IPS-NIHi7 (cell line): ENCODE measurements around the gene FOLR2.
"Not testable (repeated sequence)": the region's sequence is repeated elsewhere in the genome, so short reads cannot be mapped to it uniquely, and the experiment has no call there.

Experiments
- DNase-seq: peaks from one replicate; pipeline ENCODE4 v3.0.0; 2012; ENCODE audit warnings: mixed read lengths; ENCODE audit errors: extremely low spot score

FOLR2 gene

GRCh38 chr11:72240461-72241290 lies 24.1 kb downstream of the FOLR2 start:
- DNase-seq = no peak

GRCh38 chr11:72241291-72241781 lies 24.7 kb downstream of the FOLR2 start:
- no peak for DNase-seq

GRCh38 chr11:72242141-72242540 lies 25.5 kb downstream of the FOLR2 start:
- DNase-seq = no peak

GRCh38 chr11:72243173-72244059 lies 26.8 kb downstream of the FOLR2 start:
- no peak for DNase-seq

- no peak for DNase-seq
Observed at GRCh38 chr11:72244060-72244360, 27.4 kb downstream of the FOLR2 start, which contains the start of gene PHOX2A. TSS of gene PHOX2A (minus strand) at chr11:72244176. CDS start at chr11:72244004, 172 bp downstream.

- DNase-seq = peak; percentile 77
Observed at GRCh38 chr11:72244361-72245262, 28.0 kb downstream of the FOLR2 start.

- no peak for DNase-seq
Observed at GRCh38 chr11:72245263-72245816, 28.7 kb downstream of the FOLR2 start.

- no peak for DNase-seq
Observed at GRCh38 chr11:72247584-72247983, 31.0 kb downstream of the FOLR2 start.

- DNase-seq = no peak
Observed at GRCh38 chr11:72249961-72250360, 33.4 kb downstream of the FOLR2 start.

- DNase-seq = no peak
Observed at GRCh38 chr11:72250661-72251464, 34.3 kb downstream of the FOLR2 start.

GRCh38 chr11:72251614-72252013 lies 35.0 kb downstream of the FOLR2 start:
- no peak for DNase-seq

GRCh38 chr11:72253392-72253791 lies 36.8 kb downstream of the FOLR2 start:
- no peak for DNase-seq

GRCh38 chr11:72254299-72254993 lies 37.9 kb downstream of the FOLR2 start:
- DNase-seq = no peak

GRCh38 chr11:72257570-72257969 lies 41.0 kb downstream of the FOLR2 start:
- DNase-seq = no peak

- no peak for DNase-seq
Observed at GRCh38 chr11:72259490-72259889, 42.9 kb downstream of the FOLR2 start.

- DNase-seq = no peak
Observed at GRCh38 chr11:72260574-72260973, 44.0 kb downstream of the FOLR2 start.

GRCh38 chr11:72263361-72263760 lies 46.8 kb downstream of the FOLR2 start:
- DNase-seq = no peak

GRCh38 chr11:72265951-72266350 lies 49.4 kb downstream of the FOLR2 start:
- no peak for DNase-seq

GRCh38 chr11:72266960-72267359 lies 50.4 kb downstream of the FOLR2 start:
- DNase-seq = not testable (repeated sequence)
